Measurements from ENCODE around the gene COBL.
A peak's percentile ranks its signal among the peaks of the same experiment; 100 is the strongest.

COBL gene

GRCh38 chr7:51075681-51076580 is 240.7 kb downstream of the COBL start:
- peak; percentile 14 to 37 (median 29) for DNase-seq

DNA sequence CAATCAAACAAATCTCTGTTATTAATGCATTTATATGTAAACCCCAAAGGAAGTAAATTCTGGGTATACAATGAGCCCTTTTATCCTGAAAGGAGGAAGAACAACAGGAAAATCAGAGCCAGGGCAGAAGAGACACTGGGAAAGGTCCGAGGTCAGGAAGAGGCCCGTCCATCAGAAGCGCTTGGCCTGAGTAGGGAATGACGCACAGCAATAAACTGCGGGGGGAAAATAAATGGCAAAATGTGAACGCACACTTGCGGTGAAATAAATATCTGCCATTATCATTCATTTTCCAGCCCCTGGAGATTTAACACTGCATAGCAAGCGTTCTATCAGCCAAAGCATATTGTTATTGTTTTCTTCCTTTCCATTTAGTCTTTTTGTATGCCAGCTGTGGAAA is 243.4 kb downstream of the COBL start:
- DNase-seq: no peak

DNA sequence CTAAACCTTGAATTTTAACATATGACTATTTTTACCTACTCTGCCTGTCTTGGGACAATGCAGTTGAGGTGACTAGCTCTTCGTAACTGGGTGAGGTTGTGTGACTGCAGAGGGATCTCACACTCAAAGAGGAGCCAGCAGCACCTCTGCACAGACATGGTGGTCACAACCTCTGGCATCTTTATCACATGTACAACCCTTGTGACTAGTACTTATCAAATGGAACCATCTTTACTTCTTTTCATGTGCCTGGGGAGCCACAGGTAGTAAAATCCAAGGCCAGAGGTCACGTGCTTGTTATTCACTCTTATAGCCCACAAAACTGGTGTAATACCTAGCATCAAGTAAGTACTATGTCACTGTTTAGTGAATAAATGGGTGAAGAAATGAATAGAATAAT is 244.3 kb downstream of the COBL start:
- DNase-seq: no peak

- no peak for DNase-seq
Measured at GRCh38 chr7:51071427-51071826, 245.2 kb downstream of the COBL start.

- no peak for DNase-seq
Measured at GRCh38 chr7:51070151-51070550, 246.5 kb downstream of the COBL start.

DNA sequence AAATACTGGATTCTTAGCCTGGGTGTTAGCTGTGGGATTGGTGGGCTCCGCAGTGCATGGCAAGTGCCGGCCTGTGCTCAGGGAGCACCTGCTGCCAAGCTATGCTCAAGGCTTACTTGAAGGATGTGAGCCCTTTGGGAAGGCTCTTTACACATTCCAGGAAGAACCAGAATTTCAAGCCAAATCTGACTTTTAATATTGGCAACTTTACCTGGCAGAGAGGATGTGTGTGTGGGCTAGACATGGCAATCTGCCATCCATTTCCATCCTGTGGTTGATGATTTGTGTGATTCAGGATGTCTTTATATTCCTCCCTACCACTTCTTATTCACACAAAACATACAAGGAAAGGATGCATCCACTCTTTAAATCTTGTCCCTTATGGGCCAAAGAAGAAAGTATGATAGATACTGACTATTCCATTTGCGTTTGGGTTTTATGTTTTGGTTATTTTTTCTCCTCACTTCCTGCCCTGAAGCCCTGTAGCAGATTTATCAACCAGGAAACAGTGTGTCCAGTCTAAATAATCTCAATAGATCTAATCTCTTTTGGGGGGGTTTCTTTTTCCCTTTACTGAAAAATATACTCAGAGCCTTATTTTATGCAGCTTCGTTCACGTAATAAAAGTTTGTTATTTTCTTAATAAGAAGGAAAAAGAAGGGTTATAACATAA is 247.1 kb downstream of the COBL start:
- DNase-seq: no peak

DNA sequence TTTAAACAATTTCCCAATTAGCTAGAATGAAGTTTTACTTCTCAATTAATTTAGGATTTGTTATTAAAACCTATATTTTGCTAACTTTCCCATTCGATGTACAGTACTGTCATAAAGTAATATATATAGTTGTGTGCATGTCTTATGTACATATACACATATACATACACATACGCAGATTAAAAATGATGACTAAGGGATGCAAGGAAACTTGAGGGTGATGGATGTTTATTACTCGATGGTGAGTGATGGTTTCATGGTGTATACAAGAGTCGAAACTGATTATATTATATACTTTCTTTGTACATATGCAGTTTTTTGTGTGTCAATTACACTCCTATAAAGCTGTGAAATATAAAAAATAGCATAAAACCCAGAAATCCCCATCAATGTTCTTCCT is 248.2 kb downstream of the COBL start:
- DNase-seq: no peak

GRCh38 chr7:51067757-51068156 is 248.9 kb downstream of the COBL start:
- DNase-seq: peak; percentile 53 to 71 (median 65)

DNA sequence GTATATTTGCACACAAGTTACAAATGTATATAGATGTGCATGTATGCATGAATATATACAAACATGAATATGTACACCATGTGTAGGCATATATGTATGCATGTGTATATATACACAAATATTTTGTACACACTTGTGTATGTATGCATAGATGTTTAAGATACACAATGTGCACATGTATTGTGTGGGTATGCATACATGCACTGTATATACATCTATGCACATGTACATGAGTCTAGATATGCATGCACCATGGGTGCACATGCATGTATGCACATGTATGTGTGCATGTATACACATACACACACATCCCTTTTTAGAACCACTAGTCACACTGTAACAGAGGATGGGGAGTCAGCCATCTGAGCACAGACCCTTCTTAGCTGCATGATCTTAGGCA is 249.4 kb downstream of the COBL start:
- DNase-seq: no peak

- no peak for DNase-seq
Measured at GRCh38 chr7:51066405-51066882, 250.2 kb downstream of the COBL start.

- no peak for DNase-seq
Measured at GRCh38 chr7:51065766-51066165, 250.8 kb downstream of the COBL start.

- DNase-seq: no peak
Measured at GRCh38 chr7:51064688-51065087, 251.9 kb downstream of the COBL start.

DNA sequence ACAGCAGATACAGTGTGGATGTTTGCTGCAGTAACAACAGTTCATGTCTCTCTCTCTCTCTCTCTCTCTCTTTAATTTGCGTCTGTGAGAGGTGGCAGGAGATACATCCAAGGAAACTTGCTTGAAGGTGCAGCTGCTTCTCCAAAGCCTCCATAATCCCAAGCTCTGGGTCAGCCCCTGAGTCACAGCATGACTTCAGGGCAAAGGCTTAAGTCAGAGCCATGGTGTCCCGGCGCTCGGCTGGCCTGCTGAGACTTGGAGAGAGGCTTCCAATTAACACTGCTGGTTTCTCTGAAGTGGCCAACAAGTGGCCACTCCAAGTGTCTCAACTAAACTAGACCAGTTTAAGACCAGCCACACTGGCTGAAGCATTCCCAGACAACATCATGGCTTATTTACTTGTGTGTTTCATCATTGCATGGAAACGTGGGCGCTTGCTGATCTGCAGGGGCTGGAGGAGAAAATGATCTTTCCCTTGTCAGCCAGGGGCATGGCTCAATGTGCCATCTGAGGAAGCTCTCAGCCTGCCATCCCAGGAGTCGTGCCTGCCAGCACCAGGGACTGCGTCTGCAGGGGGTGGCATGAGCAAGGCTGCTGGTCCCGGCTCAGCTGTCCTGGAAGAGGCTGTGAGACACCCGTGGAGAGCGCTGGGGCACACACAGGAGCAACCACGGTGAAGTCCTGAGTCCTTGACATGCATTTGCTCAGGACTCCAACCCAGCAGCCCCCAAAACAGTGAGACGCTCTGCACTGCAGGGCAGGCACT is 254.2 kb downstream of the COBL start:
- DNase-seq: no peak

GRCh38 chr7:51060536-51060935 is 256.1 kb downstream of the COBL start:
- peak; percentile 45 to 59 (median 54) for DNase-seq

DNA sequence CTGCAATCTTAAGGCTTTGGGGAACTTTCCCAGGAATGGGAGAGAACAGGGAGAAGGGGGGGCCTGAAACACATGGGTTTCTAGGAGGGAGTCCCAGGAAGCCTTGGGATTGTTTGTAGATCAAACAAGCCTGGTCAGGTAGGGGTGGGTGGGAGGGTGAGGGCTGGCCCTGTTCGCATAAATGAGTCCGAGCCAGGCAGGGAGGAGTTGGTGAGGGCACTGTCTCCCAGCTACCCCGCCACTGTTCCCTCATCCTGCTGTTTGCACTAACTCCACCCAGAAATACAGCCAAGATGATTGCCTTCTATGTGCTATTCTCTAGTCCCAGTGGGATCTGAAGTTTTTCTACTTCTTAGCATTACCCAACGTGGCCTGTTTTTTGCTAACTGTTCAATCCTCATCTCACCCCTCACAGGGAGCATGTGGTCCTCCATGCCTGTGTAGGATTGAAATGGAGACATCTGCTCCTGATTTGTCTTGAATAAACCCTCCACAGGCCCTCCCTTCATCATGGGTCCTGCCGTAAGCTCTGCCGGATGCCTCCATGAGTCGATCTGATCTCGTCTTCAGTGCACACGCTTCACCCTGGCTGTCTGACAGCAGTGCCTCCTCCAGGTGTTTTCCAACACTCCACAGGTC is 257.0 kb downstream of the COBL start:
- DNase-seq: no peak

DNA sequence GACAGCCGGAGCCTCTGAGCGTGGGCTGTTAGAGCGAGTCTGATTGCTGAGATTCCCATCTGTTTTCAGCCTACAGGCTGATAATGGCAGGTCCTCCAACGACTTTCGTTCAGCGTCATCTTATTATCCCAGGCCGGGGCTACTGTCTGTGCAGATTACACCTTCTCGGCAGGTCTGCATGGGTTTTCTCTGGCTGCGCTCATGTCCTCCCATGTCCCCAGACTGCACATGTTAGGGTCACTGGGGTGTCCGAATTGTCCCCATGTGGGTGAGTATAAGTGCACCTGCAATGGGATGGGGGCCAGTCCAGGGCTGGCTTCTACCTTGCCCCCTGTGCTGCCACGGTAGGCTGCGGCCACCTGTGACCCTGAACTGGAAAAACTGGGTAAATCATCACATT is 257.8 kb downstream of the COBL start:
- no peak for DNase-seq

DNA sequence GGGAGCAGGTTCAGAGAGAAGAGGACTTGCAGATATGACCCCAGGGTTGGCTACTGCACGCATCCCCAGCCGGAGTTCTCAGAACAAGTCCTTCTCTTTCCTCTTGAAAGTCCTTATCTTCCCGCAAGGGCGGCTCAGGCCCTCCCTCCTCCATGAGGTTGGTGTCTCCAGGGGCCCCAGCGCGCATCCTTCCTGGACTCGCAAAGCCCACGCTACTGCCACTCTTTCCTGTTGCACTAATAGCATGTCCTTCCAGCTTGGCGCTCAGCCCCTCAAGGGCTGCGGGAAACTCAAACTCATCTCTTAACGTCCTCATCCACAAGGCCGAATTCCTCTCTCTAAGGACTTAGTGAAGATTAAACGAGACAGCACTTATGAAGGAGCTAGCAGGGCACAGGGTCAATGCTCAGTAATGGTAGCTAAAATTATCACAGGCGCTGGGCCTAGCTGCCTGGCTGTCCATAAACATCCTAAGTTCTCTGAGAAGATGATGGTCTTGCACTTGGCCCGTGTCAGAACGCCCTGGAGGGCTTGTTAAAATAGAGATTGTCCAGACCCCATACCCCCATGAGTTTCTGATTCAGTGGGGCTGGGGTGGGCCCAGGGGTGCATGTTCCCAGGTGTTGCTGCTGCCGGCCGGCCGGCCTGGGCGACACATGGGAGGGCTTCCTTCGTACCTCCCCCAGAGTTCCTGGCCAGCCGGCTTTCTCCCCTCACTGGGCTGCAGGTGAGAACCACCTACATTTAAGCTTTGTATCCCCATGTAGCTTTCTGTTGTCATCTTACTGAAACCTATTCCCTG is 261.4 kb downstream of the COBL start:
- DNase-seq: no peak

DNA sequence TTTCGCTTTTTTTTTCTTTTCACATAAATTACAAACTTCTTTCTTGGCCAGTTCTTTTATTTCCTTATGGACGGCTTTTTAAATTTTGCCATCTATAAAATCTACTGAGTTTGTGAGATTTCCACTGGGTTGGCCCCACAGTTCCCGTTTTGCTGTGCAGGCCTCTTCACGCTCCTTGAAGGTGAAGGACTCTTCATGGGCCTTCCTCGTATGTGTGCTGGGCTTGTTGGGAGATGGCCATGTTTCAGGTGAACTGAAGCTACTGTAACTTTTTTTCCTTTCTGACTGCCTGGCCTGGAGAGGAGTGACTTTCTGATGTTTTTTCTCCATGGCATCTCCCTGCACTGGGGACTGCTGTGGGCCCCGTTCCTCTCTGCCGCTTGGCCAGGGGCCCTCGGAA is 262.4 kb downstream of the COBL start:
- DNase-seq: no peak

DNA sequence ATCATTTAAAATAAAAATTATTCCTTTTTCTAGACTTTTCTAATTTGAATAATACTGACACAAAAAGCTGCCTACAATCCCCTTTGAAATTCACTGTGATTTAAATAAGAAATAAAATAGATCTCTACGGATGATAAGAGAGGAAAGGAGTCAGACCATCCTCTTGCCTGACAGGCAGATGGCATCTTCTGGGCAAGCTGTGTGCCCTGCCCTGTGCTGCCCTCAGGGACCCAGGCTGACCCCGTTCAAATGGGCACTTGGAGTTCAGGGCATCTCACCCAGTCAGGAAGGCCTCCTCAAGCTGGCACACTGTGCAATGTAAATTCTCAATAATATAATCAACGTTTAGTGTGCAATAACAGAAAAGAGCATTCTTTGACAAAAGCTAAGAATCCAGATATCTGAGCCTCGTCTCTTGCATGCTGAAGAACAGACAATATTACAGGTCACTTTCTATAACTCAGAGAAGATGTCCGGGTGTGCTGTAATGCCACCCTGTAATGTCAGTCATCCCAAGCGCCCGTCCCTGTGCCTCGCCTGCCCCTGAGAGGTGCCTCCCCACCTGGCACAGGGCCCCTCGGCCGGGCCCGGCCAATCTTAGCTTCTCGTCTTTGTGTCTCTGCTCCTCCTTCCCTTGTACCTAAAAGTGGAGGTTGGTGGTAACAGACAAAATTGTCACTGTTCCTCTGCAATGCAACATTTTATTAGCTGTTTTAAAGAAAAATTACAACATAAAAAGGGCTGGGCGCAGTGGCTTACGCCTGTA is 263.3 kb downstream of the COBL start:
- DNase-seq: no peak

DNA sequence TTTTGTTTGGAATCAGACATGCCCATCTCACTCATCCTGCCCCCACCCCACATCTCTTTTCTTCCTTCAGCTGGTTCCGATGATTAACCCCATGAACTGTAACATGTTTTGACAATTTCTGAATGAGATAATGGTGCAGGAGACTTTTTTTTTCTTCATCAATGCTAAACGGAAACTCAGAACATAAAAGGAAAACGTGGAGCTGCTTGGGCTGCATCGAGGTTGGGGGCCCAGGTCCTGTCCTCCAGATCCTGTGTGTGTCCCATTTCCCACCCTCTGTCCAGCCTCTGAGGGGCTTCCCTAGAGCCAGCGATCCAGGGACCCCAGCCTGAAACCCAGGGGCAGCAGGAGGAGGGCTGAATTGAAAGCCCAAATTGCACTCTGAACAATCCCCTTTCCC is 270.1 kb downstream of the COBL start:
- DNase-seq: no peak

- no peak for DNase-seq
Measured at GRCh38 chr7:51046103-51046466, 270.5 kb downstream of the COBL start.
